Measurements from ENCODE around the gene LIF. TPM values are rescaled to one million over a fixed set of nuclear protein-coding genes. Genes with fewer than 3 reads are reported as not detected.

The LIF gene
- total RNA-seq, 1 donor from 2014 or later: 3.8 TPM

DNA sequence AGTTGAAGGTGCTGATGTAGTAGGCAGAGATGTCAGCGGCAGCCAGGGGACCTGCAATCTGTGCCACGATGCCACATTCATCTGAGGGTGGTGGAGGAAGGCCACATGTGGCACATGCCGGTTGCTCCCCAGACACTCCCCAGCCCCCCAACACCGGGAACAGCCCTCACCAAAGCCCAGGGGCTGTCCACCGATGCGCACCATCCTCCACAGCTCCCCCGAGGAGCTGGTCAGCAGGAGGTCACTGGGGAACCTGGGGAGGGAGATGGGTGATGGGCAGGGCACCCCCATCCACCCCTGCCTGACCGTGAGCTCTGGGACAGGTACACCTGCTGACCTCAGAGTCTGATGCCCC is 39.3 kb upstream of the LIF start:
- no peak overlapping the region for H3K27ac Mint-ChIP-seq
- TF ChIP-seq, protein P1, sequence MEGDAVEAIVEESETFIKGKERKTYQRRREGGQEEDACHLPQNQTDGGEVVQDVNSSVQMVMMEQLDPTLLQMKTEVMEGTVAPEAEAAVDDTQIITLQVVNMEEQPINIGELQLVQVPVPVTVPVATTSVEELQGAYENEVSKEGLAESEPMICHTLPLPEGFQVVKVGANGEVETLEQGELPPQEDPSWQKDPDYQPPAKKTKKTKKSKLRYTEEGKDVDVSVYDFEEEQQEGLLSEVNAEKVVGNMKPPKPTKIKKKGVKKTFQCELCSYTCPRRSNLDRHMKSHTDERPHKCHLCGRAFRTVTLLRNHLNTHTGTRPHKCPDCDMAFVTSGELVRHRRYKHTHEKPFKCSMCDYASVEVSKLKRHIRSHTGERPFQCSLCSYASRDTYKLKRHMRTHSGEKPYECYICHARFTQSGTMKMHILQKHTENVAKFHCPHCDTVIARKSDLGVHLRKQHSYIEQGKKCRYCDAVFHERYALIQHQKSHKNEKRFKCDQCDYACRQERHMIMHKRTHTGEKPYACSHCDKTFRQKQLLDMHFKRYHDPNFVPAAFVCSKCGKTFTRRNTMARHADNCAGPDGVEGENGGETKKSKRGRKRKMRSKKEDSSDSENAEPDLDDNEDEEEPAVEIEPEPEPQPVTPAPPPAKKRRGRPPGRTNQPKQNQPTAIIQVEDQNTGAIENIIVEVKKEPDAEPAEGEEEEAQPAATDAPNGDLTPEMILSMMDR (conservative IDR thresholded peaks at IDR 0.05): no peak
- H3K4me1 Mint-ChIP-seq (ENCODE audit: unreplicated experiment): peaks cover 9% of the 10 kb centered on the region
- H3K27me3 Mint-ChIP-seq: no peaks in the 10 kb centered on the region
- H3K9me3 Mint-ChIP-seq: no peaks in the 10 kb centered on the region
- H3K36me3 Mint-ChIP-seq: no peaks in the 10 kb centered on the region
- no peak overlapping the region for H3K4me3 Mint-ChIP-seq
- DNase-seq (ENCODE audit: extremely low spot score, unreplicated experiment): no peak

DNA sequence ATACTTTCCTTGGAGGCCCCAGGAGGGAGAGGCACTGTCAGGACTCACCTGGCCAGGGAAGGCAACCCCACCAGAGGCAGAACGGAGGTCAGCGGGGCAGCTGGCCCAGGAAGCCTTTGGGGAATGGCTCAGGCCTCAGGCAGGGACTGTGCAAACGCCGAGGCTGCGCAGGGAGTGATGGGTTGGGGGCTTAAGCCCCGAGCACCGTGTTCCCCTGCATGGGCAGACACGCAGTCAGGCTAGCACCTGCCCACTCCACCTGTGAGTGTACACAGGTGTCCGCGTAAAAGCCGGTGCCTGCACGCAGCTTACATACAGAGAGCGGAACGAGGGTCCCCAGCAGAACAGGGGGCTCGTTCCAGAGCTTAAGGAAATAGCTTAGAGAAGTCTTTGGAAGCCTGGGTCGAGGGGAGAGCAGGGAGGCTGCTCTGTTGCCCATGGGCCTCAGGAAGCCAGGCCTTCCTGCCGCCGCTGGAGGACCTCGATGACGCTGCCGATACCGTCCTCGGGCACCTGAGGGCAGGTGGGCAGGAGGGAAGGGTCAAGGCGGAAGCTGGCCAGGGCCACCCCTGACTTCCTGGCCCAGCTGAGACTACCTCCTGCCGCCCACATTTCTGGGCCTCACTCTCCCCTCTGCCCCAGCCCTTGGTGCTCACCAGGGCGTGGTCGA is 38.8 kb upstream of the LIF start:
- H3K9me3 Mint-ChIP-seq: no peaks in the 10 kb centered on the region
- no peak overlapping the region for H3K4me3 Mint-ChIP-seq
- DNase-seq (ENCODE audit: extremely low spot score, unreplicated experiment): no peak
- TF ChIP-seq, protein P1 (conservative IDR thresholded peaks at IDR 0.05): no peak
- no peaks in the 10 kb centered on the region for H3K36me3 Mint-ChIP-seq
- no peak overlapping the region for H3K27ac Mint-ChIP-seq
- no peaks in the 10 kb centered on the region for H3K27me3 Mint-ChIP-seq
- H3K4me1 Mint-ChIP-seq (ENCODE audit: unreplicated experiment): peaks cover 9% of the 10 kb centered on the region

DNA sequence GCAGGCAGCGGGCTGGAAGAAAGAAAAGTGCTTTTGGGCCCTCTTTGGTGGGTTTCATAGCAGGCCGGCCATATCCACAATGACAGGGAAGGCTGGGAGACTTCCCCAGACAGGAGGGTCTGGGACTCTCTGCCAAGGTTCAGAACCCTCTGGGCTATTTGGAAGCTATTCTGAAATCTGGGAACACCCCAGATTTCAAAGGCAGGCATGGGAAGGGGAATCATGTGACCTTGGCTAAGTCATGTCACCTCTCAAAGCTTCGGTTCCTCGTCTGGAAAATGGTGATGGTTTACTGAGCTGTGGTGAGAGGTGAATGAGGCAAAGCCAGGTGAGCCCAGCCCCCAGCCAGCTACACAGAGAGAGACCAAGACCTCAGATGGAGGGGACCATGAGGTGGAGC is 38.1 kb upstream of the LIF start:
- H3K27ac Mint-ChIP-seq: no peak overlapping the region
- TF ChIP-seq, protein P1 (conservative IDR thresholded peaks at IDR 0.05): no peak
- no peaks in the 10 kb centered on the region for H3K27me3 Mint-ChIP-seq
- H3K4me3 Mint-ChIP-seq: no peak overlapping the region
- DNase-seq (ENCODE audit: extremely low spot score, unreplicated experiment): no peak
- H3K9me3 Mint-ChIP-seq: no peaks in the 10 kb centered on the region
- peaks cover 5% of the 10 kb centered on the region for H3K4me1 Mint-ChIP-seq (ENCODE audit: unreplicated experiment)
- no peaks in the 10 kb centered on the region for H3K36me3 Mint-ChIP-seq

DNA sequence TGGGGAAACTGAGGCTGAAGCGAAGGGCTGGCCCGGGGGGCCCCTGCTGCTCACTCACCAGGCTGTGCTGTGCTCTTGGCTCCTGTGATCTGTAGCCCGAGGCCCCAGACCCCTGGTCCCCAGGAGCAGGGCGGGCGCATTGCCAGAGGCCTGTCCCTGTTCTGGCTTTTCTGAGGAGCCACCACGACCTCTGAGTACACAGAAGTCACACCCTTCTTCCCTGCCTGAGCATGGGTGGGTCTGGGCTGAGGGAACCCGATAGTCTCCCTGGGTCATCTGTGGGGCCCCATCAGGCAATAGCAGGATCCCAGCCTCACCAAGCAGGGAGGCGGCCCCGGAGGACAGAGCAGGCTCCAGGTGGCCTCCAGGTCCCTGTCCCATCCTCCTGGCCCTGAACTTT is 37.6 kb upstream of the LIF start:
- no peak for DNase-seq (ENCODE audit: extremely low spot score, unreplicated experiment)
- Mint-ChIP-seq H3K27me3 (no peaks in the 10 kb centered on the region), H3K4me1 (ENCODE audit: unreplicated experiment) (peaks cover 5% of the 10 kb centered on the region), H3K9me3 (no peaks in the 10 kb centered on the region), H3K4me3 (no peak overlapping the region), H3K27ac (no peak overlapping the region), H3K36me3 (no peaks in the 10 kb centered on the region)
- TF ChIP-seq, protein P1 (conservative IDR thresholded peaks at IDR 0.05): no peak

DNA sequence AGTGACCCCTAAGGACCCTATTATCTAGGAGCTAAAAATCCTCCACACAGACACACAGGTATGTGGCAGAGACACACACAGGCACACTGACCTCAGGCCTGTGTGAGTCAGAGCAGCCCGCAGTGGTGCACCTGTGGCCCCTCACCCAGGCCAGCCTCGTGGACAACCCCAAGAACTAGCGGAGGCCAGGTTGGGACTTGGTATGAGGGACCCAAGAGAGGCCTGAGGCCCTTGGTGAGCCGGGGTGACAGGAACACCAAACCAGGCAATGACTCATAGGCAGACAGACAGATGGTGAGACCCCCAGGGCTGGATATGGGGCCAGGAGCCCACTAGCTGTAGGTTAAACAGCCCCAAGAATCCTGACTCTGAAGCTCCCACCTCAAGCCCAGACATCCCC is 36.8 kb upstream of the LIF start:
- Mint-ChIP-seq H3K27ac (no peak overlapping the region), H3K36me3 (no peaks in the 10 kb centered on the region)

More for the DNA sequence above, 36.8 kb upstream of the LIF start:
- Mint-ChIP-seq H3K27me3 (no peaks in the 10 kb centered on the region), H3K9me3 (no peaks in the 10 kb centered on the region), H3K4me1 (ENCODE audit: unreplicated experiment) (peaks cover 6% of the 10 kb centered on the region), H3K4me3 (no peak overlapping the region)
- TF ChIP-seq, protein P1 (conservative IDR thresholded peaks at IDR 0.05): no peak
- no peak for DNase-seq (ENCODE audit: extremely low spot score, unreplicated experiment)

Measured in type B pancreatic cell (in vitro differentiated cells).